Ishikawa (cell line): ENCODE data around the gene CCDC175.

Experiments
- CEBPB ChIP-seq: IDR thresholded peaks from 2 replicates; pipeline ENCODE4 v1.6.1; 2012
- CREB1 ChIP-seq: IDR thresholded peaks from 2 replicates; pipeline ENCODE4 v1.6.1; 2012; ENCODE audit warnings: low read depth
- EGR1 ChIP-seq: IDR thresholded peaks from 2 replicates; pipeline ENCODE4 v1.6.1; 2012
- EP300 ChIP-seq: IDR thresholded peaks from 2 replicates; pipeline ENCODE4 v1.6.1; 2012; ENCODE audit warnings: borderline replicate concordance
- FOXM1 ChIP-seq: IDR thresholded peaks from 2 replicates; pipeline ENCODE4 v1.6.1; 2012; ENCODE audit warnings: low read depth, borderline replicate concordance
- MAX ChIP-seq: IDR thresholded peaks from 2 replicates; pipeline ENCODE4 v1.6.1; 2012
- NFIC ChIP-seq: IDR thresholded peaks from 2 replicates; pipeline ENCODE4 v1.6.1; 2012
- RAD21 ChIP-seq: IDR thresholded peaks from 2 replicates; pipeline ENCODE4 v1.6.1; 2012; ENCODE audit warnings: low read depth
- REST ChIP-seq: IDR thresholded peaks from 2 replicates; pipeline ENCODE4 v1.6.1; 2012; ENCODE audit warnings: low read depth, mild to moderate bottlenecking
- TAF1 ChIP-seq: IDR thresholded peaks from 2 replicates; pipeline ENCODE4 v1.6.1; 2012; ENCODE audit warnings: low read depth, mild to moderate bottlenecking
- TCF12 ChIP-seq: IDR thresholded peaks from 2 replicates; pipeline ENCODE4 v1.6.1; 2012; ENCODE audit warnings: low read depth
- TEAD4 ChIP-seq: IDR thresholded peaks from 2 replicates; pipeline ENCODE4 v1.6.1; 2012
- USF1 ChIP-seq: IDR thresholded peaks from 2 replicates; pipeline ENCODE4 v1.6.1; 2012
- YY1 ChIP-seq: IDR thresholded peaks from 2 replicates; pipeline ENCODE4 v1.6.1; 2012; ENCODE audit warnings: low read depth
- ZBTB7A ChIP-seq: IDR thresholded peaks from 2 replicates; pipeline ENCODE4 v1.6.1; 2012; ENCODE audit warnings: low read depth

Gene CCDC175

GRCh38 chr14:59583755-59584154 is 7.1 kb upstream of the CCDC175 start:
- no peak for TF ChIP-seq YY1
- no peak for TF ChIP-seq NFIC
- TF ChIP-seq FOXM1 = no peak
- no peak for TF ChIP-seq CREB1
- no peak for TF ChIP-seq CEBPB
- no peak for TF ChIP-seq EP300
- TF ChIP-seq TCF12 = no peak
- TF ChIP-seq REST = no peak
- TF ChIP-seq TEAD4 = no peak
- TF ChIP-seq USF1 = no peak
- no peak for TF ChIP-seq RAD21

- TF ChIP-seq RAD21 (no peak), EGR1 (no peak), YY1 (no peak), TAF1 (no peak), TCF12 (no peak), FOXM1 (no peak), TEAD4 (no peak), MAX (no peak)
These were observed 6.4 kb upstream of the CCDC175 start for GRCh38 chr14:59582845-59583509.

- TF ChIP-seq EP300 = no peak
- TF ChIP-seq USF1 = no peak
- TF ChIP-seq TAF1 = no peak
- no peak for TF ChIP-seq CREB1
- no peak for TF ChIP-seq EGR1
- TF ChIP-seq NFIC = no peak
- TF ChIP-seq YY1 = no peak
These were observed 5.5 kb upstream of the CCDC175 start for GRCh38 chr14:59582161-59582560.

GRCh38 chr14:59580911-59581310 is 4.3 kb upstream of the CCDC175 start:
- TF ChIP-seq NFIC (no peak), CREB1 (no peak), TAF1 (no peak)

GRCh38 chr14:59570122-59570521 is 6.5 kb downstream of the CCDC175 start:
- no peak for TF ChIP-seq TCF12
- TF ChIP-seq USF1 = no peak
- no peak for TF ChIP-seq EP300
- no peak for TF ChIP-seq NFIC
- TF ChIP-seq RAD21 = peak; percentile 29
- TF ChIP-seq TEAD4 = no peak
- no peak for TF ChIP-seq REST
- TF ChIP-seq TAF1 = no peak
- TF ChIP-seq FOXM1 = no peak

- no peak for TF ChIP-seq ZBTB7A
- TF ChIP-seq EGR1 = no peak
- no peak for TF ChIP-seq TAF1
- no peak for TF ChIP-seq REST
- no peak for TF ChIP-seq CEBPB
- TF ChIP-seq EP300 = no peak
- no peak for TF ChIP-seq CREB1
- TF ChIP-seq FOXM1 = no peak
- no peak for TF ChIP-seq MAX
- TF ChIP-seq USF1 = no peak
- no peak for TF ChIP-seq RAD21
- TF ChIP-seq YY1 = no peak
- no peak for TF ChIP-seq TEAD4
- no peak for TF ChIP-seq TCF12
- TF ChIP-seq NFIC = no peak
These were observed 9.9 kb downstream of the CCDC175 start for GRCh38 chr14:59566725-59567124.
